Measurements from ENCODE around the gene GRIK5.

DNA sequence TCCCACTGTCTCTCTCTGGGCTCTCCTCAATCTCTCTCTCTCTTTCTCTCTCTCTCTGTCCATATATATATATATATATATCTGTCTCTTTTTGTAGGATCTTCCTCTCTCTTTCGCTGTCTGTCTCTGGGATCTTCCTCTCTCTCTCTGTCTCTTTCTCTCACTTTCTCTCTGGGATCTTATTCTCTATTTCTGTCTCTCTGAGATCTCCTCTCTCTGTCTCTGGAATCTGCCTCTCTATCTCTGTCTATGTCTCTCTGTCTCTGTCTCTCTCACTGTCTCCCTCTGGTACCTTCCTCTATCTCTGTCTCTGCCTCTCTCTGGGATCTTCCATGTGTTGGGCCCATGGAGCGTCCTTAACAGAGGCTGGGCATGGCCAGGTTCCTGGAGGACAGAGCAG, 79.4 kb downstream of the GRIK5 start:
- no peak for TF ChIP-seq GATA2 (IDR thresholded peaks at IDR 0.05; ENCODE audit: low read depth, low read length)
- TF ChIP-seq GATA3 (IDR thresholded peaks at IDR 0.05; ENCODE audit: low read depth, low read length), result no peak

Data from SH-SY5Y (cell line).